Transverse colon (tissue), 4 donors: Measurements from ENCODE around the gene CRABP2.

Experiments
- EP300 ChIP-seq: sonication (generic); formaldehyde crosslinking; IDR thresholded peaks from one replicate; pipeline ENCODE4 v1.6.1; 2017; ENCODE audit warnings: antibody characterized with exemption, low read depth
- POLR2A ChIP-seq: fragments of 450-650 bp; IDR thresholded peaks from one replicate; pipeline ENCODE4 v1.6.1; 2016; ENCODE audit warnings: antibody characterized with exemption, mild to moderate bottlenecking, moderate library complexity
- POLR2AphosphoS5 ChIP-seq, 3 donors: sonication (generic); formaldehyde crosslinking; IDR thresholded peaks; one replicate each; pipeline ENCODE4 v1.6.1; 2016; ENCODE audit warnings: antibody characterized with exemption in 3 of 3
- TF ChIP-seq, protein P1 (sequence below), 5 experiments: fragments of 200-600 bp in 3 of 5; fragments of 450-650 bp in 2 of 5; sonication (generic) in 3 of 5; IDR thresholded peaks; 1 replicate in 2 of 5; 2 replicates in 3 of 5; pipeline ENCODE4 v1.5.1; 2016 to 2017; ENCODE audit warnings: antibody characterized with exemption in 5 of 5, inconsistent platforms in 3 of 5, mild to moderate bottlenecking in 2 of 5, moderate library complexity in 1 of 5

DNA sequence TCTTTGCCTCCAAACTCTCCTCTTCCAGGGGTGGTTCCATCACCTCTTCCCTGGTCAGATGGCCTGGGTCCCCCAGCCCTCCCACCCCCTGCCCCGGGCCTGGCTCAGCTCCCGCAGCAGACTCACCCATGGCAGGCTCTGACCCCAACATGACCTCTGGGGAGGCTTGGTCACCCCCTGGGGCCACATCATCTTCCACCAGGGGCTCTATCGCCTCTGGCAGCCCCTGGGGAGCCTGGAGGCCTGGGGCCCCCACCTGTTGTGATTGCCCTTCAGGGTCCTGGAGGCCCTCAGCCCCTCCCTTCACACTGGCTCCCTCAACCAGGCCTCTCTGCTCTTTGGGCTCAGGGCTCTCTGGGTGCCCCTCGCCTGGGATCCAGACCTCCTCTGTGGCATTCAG, 34.6 kb downstream of the CRABP2 start:
- TF ChIP-seq, protein P1, sequence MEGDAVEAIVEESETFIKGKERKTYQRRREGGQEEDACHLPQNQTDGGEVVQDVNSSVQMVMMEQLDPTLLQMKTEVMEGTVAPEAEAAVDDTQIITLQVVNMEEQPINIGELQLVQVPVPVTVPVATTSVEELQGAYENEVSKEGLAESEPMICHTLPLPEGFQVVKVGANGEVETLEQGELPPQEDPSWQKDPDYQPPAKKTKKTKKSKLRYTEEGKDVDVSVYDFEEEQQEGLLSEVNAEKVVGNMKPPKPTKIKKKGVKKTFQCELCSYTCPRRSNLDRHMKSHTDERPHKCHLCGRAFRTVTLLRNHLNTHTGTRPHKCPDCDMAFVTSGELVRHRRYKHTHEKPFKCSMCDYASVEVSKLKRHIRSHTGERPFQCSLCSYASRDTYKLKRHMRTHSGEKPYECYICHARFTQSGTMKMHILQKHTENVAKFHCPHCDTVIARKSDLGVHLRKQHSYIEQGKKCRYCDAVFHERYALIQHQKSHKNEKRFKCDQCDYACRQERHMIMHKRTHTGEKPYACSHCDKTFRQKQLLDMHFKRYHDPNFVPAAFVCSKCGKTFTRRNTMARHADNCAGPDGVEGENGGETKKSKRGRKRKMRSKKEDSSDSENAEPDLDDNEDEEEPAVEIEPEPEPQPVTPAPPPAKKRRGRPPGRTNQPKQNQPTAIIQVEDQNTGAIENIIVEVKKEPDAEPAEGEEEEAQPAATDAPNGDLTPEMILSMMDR (IDR thresholded peaks at IDR 0.05) = no peak
- TF ChIP-seq POLR2A (no peak), POLR2AphosphoS5 (IDR thresholded peaks at IDR 0.05) (no peak), EP300 (no peak)
